CD4-positive, alpha-beta T cell (primary cell): Measurements from ENCODE around the gene NDE1. TPM values are rescaled to one million over a fixed set of nuclear protein-coding genes. Genes with fewer than 3 reads are reported as not detected.

Experiments used
- ATAC-seq: fragments of 200-7000 bp; cut with Tn5 transposase; one replicate; pipeline ENCODE4 v1.10.0; 2022; ENCODE audit warnings: mild to moderate bottlenecking; ENCODE audit not compliant: poor library complexity
- CTCF ChIA-PET: fragments of 350-600 bp; sonication (Branson Sonifier 250); formaldehyde crosslinking; loops from one replicate; lab custom pipeline; 2021; ENCODE audit warnings: antibody characterized with exemption, inconsistent platforms; lab: Charles Lee
- POLR2A ChIA-PET: fragments of 350-600 bp; sonication (Branson Sonifier 250); formaldehyde crosslinking; loops from one replicate; lab custom pipeline; 2021; ENCODE audit warnings: antibody characterized with exemption, inconsistent platforms; lab: Charles Lee
- DNase-seq, 14 experiments: peaks; one replicate each; pipeline ENCODE4 v3.0.0-alpha.2; 2013 to 2020; ENCODE audit warnings: mixed read lengths in 2 of 14
- H3K27ac ChIP-seq, 2 donors: one replicate each; pipeline versions ENCODE4 v1.5.1 to v1.7.0; 2013; ENCODE audit warnings: low read length in 2 of 2, low read depth in 1 of 2, mild to moderate bottlenecking in 1 of 2
- H3K27me3 ChIP-seq, 2 experiments: 1 replicate in 1 of 2; 2 replicates in 1 of 2; pipeline versions ENCODE4 v1.6.1 to v1.7.0; 2013; ENCODE audit warnings: low read length in 2 of 2, control low read depth in 1 of 2, mild to moderate bottlenecking in 1 of 2, moderate library complexity in 1 of 2; ENCODE audit not compliant: insufficient read depth in 2 of 2, control insufficient read depth in 1 of 2
- H3K36me3 ChIP-seq: one replicate; pipeline ENCODE4 v1.6.1; 2013; ENCODE audit warnings: low read length, control low read depth; ENCODE audit not compliant: insufficient read depth
- H3K4me1 ChIP-seq: one replicate; pipeline ENCODE4 v1.6.1; 2013; ENCODE audit warnings: low read length, control low read depth; ENCODE audit not compliant: insufficient read depth
- H3K4me3 ChIP-seq: one replicate; pipeline ENCODE4 v1.5.1; 2013; ENCODE audit warnings: mild to moderate bottlenecking, low read length, moderate library complexity
- H3K9me3 ChIP-seq, 2 experiments: 1 replicate in 1 of 2; 2 replicates in 1 of 2; pipeline versions ENCODE4 v1.6.1 to v1.7.0; 2013; ENCODE audit warnings: low read length in 2 of 2, mild to moderate bottlenecking in 2 of 2, control low read depth in 1 of 2, moderate library complexity in 1 of 2; ENCODE audit not compliant: control insufficient read depth in 1 of 2, insufficient read depth in 1 of 2
- H3K27ac Mint-ChIP-seq: one replicate; pipeline ENCODE4 v1.8.0; 2020; ENCODE audit warnings: mixed read lengths
- H3K27me3 Mint-ChIP-seq: one replicate; pipeline ENCODE4 v1.8.0; 2021; ENCODE audit warnings: mixed read lengths
- H3K36me3 Mint-ChIP-seq: one replicate; pipeline ENCODE4 v1.8.0; 2021; ENCODE audit warnings: low read depth, mixed read lengths
- H3K4me1 Mint-ChIP-seq: one replicate; pipeline ENCODE4 v1.8.0; 2021; ENCODE audit warnings: low read depth, mixed read lengths
- H3K4me3 Mint-ChIP-seq: one replicate; pipeline ENCODE4 v1.8.0; 2020; ENCODE audit warnings: mild to moderate bottlenecking, mixed read lengths
- H3K9me3 Mint-ChIP-seq: one replicate; pipeline ENCODE4 v1.8.0; 2020; ENCODE audit warnings: mixed read lengths
- intact Hi-C, 2 experiments: fragments of 100-400 bp; cut with DNase I in 1 of 2; cut with micrococcal nuclease in 1 of 2; formaldehyde crosslinking; loops; one replicate each; pipeline versions ENCODE4 v1.15.1 to v1.9.0; 2023 to 2025; cut with DNase I, micrococcal nuclease
- total RNA-seq, 174 experiments: library from RNA in 2 of 174; stranded (reverse) in 2 of 174; gene quantifications; one replicate each; pipeline ENCODE4 v1.2.3 and lab custom pipeline; 2021 to 2026
- TF ChIP-seq, protein P1 (sequence below): fragments of 200-600 bp; IDR thresholded peaks from one replicate; pipeline ENCODE4 v1.8.0; 2022; ENCODE audit warnings: antibody characterized with exemption, mild to moderate bottlenecking

NDE1 gene
- total RNA-seq, 2 experiments from 2014 or later: 96.6 to 106 TPM

DNA sequence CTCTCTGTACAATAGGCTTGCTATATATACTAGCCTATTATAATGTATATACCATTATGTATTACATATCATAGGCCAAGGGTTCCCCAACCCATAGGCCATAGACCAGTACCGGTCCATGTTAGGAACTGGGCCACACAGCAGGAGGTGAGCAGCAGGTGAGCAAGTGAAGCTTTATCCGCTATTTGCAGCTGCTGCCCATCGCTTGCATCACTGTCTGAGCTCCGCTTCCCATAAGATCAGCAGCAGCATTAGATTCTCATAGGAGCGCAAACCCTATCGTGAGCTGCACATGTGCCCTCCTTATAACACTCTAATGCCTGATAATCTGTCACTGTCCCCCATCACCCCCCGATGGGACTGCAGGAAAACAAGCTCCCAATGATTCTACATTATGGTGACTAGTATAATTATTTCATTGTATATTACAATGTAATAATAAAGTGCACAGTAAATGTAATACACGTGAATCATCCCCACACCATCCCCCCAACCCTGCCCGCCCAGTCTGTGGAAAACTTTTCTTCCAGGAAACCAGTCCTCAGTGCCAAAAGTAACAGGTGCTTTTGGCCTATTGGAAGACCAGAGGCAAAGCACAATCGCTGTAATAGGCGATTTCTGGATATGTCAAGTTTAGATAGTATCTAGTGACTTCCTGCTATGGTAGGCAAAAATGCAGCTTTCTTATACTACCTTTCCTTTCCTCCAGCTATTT, 122.7 kb downstream of the NDE1 start:
- no peaks in the 10 kb centered on the region for H3K4me1 Mint-ChIP-seq
- no peak for DNase-seq
- H3K4me1 ChIP-seq: no peaks in the 10 kb centered on the region
- H3K27me3 Mint-ChIP-seq: peaks cover 4% of the 10 kb centered on the region
- no peak overlapping the region for H3K4me3 Mint-ChIP-seq
- ChIA-PET CTCF (no interaction called here), POLR2A (no interaction called here)
- H3K4me3 ChIP-seq: no peak overlapping the region
- no peak overlapping the region for H3K27ac ChIP-seq
- no peaks in the 10 kb centered on the region for H3K36me3 Mint-ChIP-seq
- no peak overlapping the region for H3K27ac Mint-ChIP-seq
- H3K27me3 ChIP-seq: peaks cover 0 to 2% of the 10 kb centered on the region in 2 experiments
- intact Hi-C loops: no loop called here
- H3K36me3 ChIP-seq: no peaks in the 10 kb centered on the region
- ATAC-seq: no peak
- no peaks in the 10 kb centered on the region for H3K9me3 Mint-ChIP-seq
- TF ChIP-seq, protein P1, sequence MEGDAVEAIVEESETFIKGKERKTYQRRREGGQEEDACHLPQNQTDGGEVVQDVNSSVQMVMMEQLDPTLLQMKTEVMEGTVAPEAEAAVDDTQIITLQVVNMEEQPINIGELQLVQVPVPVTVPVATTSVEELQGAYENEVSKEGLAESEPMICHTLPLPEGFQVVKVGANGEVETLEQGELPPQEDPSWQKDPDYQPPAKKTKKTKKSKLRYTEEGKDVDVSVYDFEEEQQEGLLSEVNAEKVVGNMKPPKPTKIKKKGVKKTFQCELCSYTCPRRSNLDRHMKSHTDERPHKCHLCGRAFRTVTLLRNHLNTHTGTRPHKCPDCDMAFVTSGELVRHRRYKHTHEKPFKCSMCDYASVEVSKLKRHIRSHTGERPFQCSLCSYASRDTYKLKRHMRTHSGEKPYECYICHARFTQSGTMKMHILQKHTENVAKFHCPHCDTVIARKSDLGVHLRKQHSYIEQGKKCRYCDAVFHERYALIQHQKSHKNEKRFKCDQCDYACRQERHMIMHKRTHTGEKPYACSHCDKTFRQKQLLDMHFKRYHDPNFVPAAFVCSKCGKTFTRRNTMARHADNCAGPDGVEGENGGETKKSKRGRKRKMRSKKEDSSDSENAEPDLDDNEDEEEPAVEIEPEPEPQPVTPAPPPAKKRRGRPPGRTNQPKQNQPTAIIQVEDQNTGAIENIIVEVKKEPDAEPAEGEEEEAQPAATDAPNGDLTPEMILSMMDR: no peak
- H3K9me3 ChIP-seq: peaks cover 0 to 6% of the 10 kb centered on the region in 2 experiments

DNA sequence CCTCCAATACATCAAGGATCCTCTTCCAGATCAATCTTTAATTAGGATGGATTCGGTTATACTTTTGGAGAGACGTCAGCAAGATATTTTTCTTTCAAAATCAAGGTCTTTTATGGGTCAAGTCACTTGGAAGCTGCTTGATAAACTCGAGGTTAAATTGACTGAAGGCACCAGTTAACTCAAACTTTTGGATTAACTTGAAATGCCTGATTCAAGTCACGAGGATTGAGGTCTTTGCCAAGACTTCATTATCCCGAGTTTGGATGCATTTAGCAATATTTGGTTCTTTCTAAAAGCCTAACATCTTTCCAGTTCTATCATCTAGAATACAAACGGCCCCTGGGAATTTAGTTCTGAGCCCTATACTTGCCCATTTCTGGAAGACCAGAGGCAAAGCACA, 123.9 kb downstream of the NDE1 start:
- Histone ChIP-seq H3K36me3 (no peaks in the 10 kb centered on the region), H3K9me3 (no peaks in the 10 kb centered on the region), H3K4me3 (no peak overlapping the region), H3K27ac (no peak overlapping the region), H3K4me1 (no peaks in the 10 kb centered on the region), H3K27me3 (peaks cover 0 to 2% of the 10 kb centered on the region in 2 experiments)
- Mint-ChIP-seq H3K4me1 (no peaks in the 10 kb centered on the region), H3K27ac (no peak overlapping the region), H3K27me3 (peaks cover 4% of the 10 kb centered on the region), H3K9me3 (no peaks in the 10 kb centered on the region), H3K36me3 (no peaks in the 10 kb centered on the region), H3K4me3 (no peak overlapping the region)
- intact Hi-C loops: no loop called here
- ATAC-seq: no peak
- TF ChIP-seq, protein P1: no peak
- DNase-seq: no peak
- CTCF ChIA-PET: no interaction called here
- POLR2A ChIA-PET: no interaction called here

- H3K27ac Mint-ChIP-seq: no peak overlapping the region
- CTCF ChIA-PET: no interaction called here
Observed at GRCh38 chr16:15775209-15775608, 125.2 kb downstream of the NDE1 start.

More at GRCh38 chr16:15775209-15775608, 125.2 kb downstream of the NDE1 start:
- DNase-seq (no peak), ATAC-seq (no peak)
- peaks cover 0 to 2% of the 10 kb centered on the region in 2 experiments for H3K27me3 ChIP-seq
- no peaks in the 10 kb centered on the region for H3K9me3 Mint-ChIP-seq
- POLR2A ChIA-PET: no interaction called here
- no peaks in the 10 kb centered on the region for H3K36me3 ChIP-seq
- intact Hi-C loops: no loop called here
- H3K4me1 ChIP-seq: no peaks in the 10 kb centered on the region
- H3K9me3 ChIP-seq: no peaks in the 10 kb centered on the region
- H3K4me3 Mint-ChIP-seq: no peak overlapping the region
- TF ChIP-seq, protein P1: no peak
- H3K4me3 ChIP-seq: no peak overlapping the region
- H3K27ac ChIP-seq: no peak overlapping the region
- H3K27me3 Mint-ChIP-seq: peaks cover 4% of the 10 kb centered on the region
- no peaks in the 10 kb centered on the region for H3K36me3 Mint-ChIP-seq
- no peaks in the 10 kb centered on the region for H3K4me1 Mint-ChIP-seq
